Naive thymus-derived CD4-positive, alpha-beta T cell (primary cell): ENCODE results near the gene CHST13. TPM values are rescaled to one million over a fixed set of nuclear protein-coding genes. Genes with fewer than 3 reads are reported as not detected.

Experiments
- ATAC-seq: fragments of 150-1000 bp; cut with Tn5 transposase; 2 replicates; pipeline ENCODE4 v1.10.0; 2021; ENCODE audit warnings: mild to moderate bottlenecking, moderate library complexity
- CTCF ChIA-PET: fragments of 350-600 bp; sonication (Branson Sonifier 250); formaldehyde crosslinking; loops from one replicate; lab custom pipeline; 2021; ENCODE audit warnings: antibody characterized with exemption; lab: Charles Lee
- POLR2A ChIA-PET: fragments of 350-600 bp; sonication (Branson Sonifier 250); formaldehyde crosslinking; loops from one replicate; lab custom pipeline; 2021; ENCODE audit warnings: antibody characterized with exemption, inconsistent platforms; lab: Charles Lee
- DNase-seq, 9 donors: peaks; one replicate each; pipeline versions ENCODE4 v3.0.0 to v3.0.0-alpha.2; 2020 to 2022; ENCODE audit warnings: mixed read lengths in 1 of 9
- H3K27ac ChIP-seq: one replicate; pipeline ENCODE4 v1.7.0; 2013; ENCODE audit warnings: mild to moderate bottlenecking, low read depth, low read length, moderate library complexity
- H3K27me3 ChIP-seq, 2 donors: one replicate each; pipeline ENCODE4 v1.7.0; 2013; ENCODE audit warnings: low read length in 2 of 2, mild to moderate bottlenecking in 2 of 2, moderate library complexity in 2 of 2; ENCODE audit not compliant: control insufficient read depth in 2 of 2, insufficient read depth in 2 of 2
- H3K36me3 ChIP-seq, 3 experiments: 1 replicate in 2 of 3; 2 replicates in 1 of 3; pipeline ENCODE4 v1.7.0; 2013; ENCODE audit warnings: low read length in 3 of 3, mild to moderate bottlenecking in 3 of 3, moderate library complexity in 1 of 3; ENCODE audit not compliant: insufficient read depth in 3 of 3, control insufficient read depth in 2 of 3
- H3K4me1 ChIP-seq, 2 donors: one replicate each; pipeline ENCODE4 v1.7.0; 2013; ENCODE audit warnings: low read length in 2 of 2, mild to moderate bottlenecking in 2 of 2, moderate library complexity in 1 of 2; ENCODE audit not compliant: control insufficient read depth in 2 of 2, insufficient read depth in 2 of 2
- H3K4me3 ChIP-seq: 2 replicates; pipeline ENCODE4 v1.7.0; 2013; ENCODE audit warnings: mild to moderate bottlenecking, low read length
- H3K9me3 ChIP-seq, 3 experiments: 1 replicate in 2 of 3; 2 replicates in 1 of 3; pipeline ENCODE4 v1.7.0; 2013; ENCODE audit warnings: low read length in 3 of 3; ENCODE audit not compliant: control insufficient read depth in 2 of 3
- H3K27ac Mint-ChIP-seq, 9 donors: one replicate each; pipeline ENCODE4 v1.8.0; 2020 to 2022; ENCODE audit warnings: mixed read lengths in 9 of 9, mild to moderate bottlenecking in 8 of 9, moderate library complexity in 5 of 9, inconsistent platforms in 2 of 9
- H3K27me3 Mint-ChIP-seq, 5 donors: one replicate each; pipeline ENCODE4 v1.8.0; 2021 to 2022; ENCODE audit warnings: mixed read lengths in 5 of 5, mild to moderate bottlenecking in 1 of 5
- H3K36me3 Mint-ChIP-seq, 5 donors: one replicate each; pipeline ENCODE4 v1.8.0; 2020 to 2022; ENCODE audit warnings: mixed read lengths in 5 of 5, mild to moderate bottlenecking in 3 of 5, inconsistent platforms in 1 of 5
- H3K4me1 Mint-ChIP-seq, 7 donors: one replicate each; pipeline ENCODE4 v1.8.0; 2020 to 2022; ENCODE audit warnings: mixed read lengths in 7 of 7, mild to moderate bottlenecking in 3 of 7, inconsistent platforms in 1 of 7
- H3K4me3 Mint-ChIP-seq, 10 donors: one replicate each; pipeline ENCODE4 v1.8.0; 2020 to 2022; ENCODE audit warnings: mild to moderate bottlenecking in 10 of 10, mixed read lengths in 10 of 10, moderate library complexity in 6 of 10, inconsistent platforms in 2 of 10
- H3K9me3 Mint-ChIP-seq, 11 donors: one replicate each; pipeline ENCODE4 v1.8.0; 2020 to 2022; ENCODE audit warnings: mixed read lengths in 11 of 11, mild to moderate bottlenecking in 4 of 11, inconsistent platforms in 1 of 11, moderate library complexity in 1 of 11
- intact Hi-C, 2 donors: fragments of 100-400 bp; cut with micrococcal nuclease; formaldehyde crosslinking; loops; one replicate each; pipeline ENCODE4 v1.15.1; 2023
- polyA plus RNA-seq, 2 donors: library from polyadenylated mRNA; unstranded; fragments of 300-500 nt; fragmentation: Illumina TruSeq; gene quantifications; one replicate each; pipeline ENCODE4 v1.2.3, GENCODE V29; 2021
- total RNA-seq, 6 experiments: library from RNA in 5 of 6; stranded (reverse) in 5 of 6; gene quantifications; 1 replicate in 5 of 6; 2 replicates in 1 of 6; pipeline ENCODE4 v1.2.3 and lab custom pipeline; 2021 to 2026

CHST13 gene
- total and polyA plus RNA-seq, 7 experiments from 2014 or later: 0.21 to 3.8 (median 0.54) TPM; not detected in 3

DNA sequence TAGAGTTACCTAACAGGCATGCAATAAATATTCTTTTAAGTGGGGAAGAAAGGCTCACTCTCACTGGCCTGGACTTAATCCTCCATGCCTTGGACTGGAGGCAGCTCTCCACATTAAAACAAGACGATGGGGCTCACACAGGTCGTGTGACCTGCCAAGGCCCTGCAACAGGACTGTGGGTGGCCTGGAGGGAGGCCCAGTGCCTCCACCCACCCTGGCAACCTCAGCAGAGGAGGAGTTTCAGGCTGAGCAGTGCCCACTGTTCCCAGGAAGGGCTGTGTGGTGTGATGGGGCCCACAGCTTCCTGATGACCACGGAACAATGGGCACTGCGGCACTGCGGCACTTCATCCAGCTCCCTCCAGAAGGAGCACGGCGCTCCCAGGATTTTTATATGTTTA is 11.9 kb upstream of the CHST13 start:
- Histone ChIP-seq H3K27me3 (no peaks in the 10 kb centered on the region), H3K36me3 (no peaks in the 10 kb centered on the region), H3K4me1 (no peaks in the 10 kb centered on the region), H3K4me3 (no peak overlapping the region), H3K9me3 (no peaks in the 10 kb centered on the region), H3K27ac (no peak overlapping the region)
- Mint-ChIP-seq H3K4me1 (no peaks in the 10 kb centered on the region), H3K27me3 (no peaks in the 10 kb centered on the region), H3K27ac (no peak overlapping the region), H3K36me3 (no peaks in the 10 kb centered on the region), H3K9me3 (no peaks in the 10 kb centered on the region), H3K4me3 (no peak overlapping the region)
- POLR2A ChIA-PET: no interaction called here
- intact Hi-C loops: no loop called here
- DNase-seq: no peak
- CTCF ChIA-PET: no interaction called here
- no peak for ATAC-seq

DNA sequence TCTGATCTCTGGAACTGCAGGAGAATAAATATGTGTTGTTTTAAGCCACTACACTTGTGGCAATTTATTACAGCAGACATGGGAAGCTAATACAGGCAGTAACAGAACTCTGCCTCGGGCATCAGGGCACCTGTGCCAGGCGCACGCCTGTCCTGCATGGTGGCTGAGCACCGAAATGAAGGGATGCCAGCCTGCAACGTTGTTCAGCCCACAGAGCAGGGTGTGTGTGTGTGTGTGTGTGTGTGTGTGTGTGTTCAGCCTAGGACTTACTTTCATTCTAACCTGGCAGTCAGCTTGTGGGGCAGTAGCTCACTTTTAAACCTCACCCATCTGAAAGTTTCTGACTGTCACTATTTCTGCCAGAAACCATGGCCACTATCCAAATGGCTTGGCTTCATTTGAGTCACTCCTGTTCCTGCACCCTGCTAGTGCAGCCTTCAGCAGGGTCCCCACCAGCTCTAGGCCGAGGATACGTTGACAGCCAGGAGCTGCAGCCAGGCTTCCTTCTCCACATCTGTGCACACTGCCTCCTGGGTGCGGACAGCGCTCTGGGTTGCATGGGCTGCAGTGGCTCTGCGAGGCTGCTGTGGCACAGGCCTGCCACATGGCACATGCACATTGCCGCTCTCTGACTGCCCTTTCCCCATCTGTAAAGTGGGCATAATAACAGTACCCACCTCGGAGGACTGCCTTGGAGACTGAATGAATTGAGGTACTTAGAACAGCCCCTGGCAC is 10.9 kb upstream of the CHST13 start:
- Mint-ChIP-seq H3K4me1 (no peaks in the 10 kb centered on the region), H3K36me3 (no peaks in the 10 kb centered on the region), H3K4me3 (no peak overlapping the region), H3K27ac (no peak overlapping the region), H3K9me3 (no peaks in the 10 kb centered on the region), H3K27me3 (no peaks in the 10 kb centered on the region)
- H3K27ac ChIP-seq: no peak overlapping the region
- DNase-seq: no peak
- ATAC-seq: no peak
- POLR2A ChIA-PET: no interaction called here
- H3K27me3 ChIP-seq: no peaks in the 10 kb centered on the region
- H3K4me3 ChIP-seq: no peak overlapping the region
- H3K9me3 ChIP-seq: no peaks in the 10 kb centered on the region
- H3K4me1 ChIP-seq: no peaks in the 10 kb centered on the region
- intact Hi-C loops: no loop called here
- CTCF ChIA-PET: interaction anchor here (0.6 kb wide), 1 partner anchor 168 kb away, joined by 3 read pairs; no protein-coding TSS in a partner anchor
- no peaks in the 10 kb centered on the region for H3K36me3 ChIP-seq

DNA sequence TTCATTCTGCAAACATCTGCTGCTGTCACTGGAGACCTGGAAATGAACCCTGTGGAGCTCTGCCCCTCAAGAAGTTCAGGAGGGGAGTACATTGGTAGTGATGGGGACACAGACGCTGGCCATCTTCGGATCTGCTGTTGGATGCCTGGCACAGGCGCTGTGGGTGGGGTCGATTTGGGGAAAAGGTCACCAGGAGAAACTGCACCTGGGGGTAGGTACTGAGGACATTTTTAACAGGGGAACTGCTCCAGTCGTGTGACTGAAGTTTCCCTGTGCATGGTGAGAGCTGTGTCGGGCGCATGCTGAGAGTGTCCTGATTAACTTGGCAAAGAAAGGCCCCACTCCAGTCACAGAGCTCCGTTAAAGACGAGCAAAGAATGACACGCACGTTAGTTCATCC is 9.8 kb upstream of the CHST13 start:
- Mint-ChIP-seq H3K36me3 (no peaks in the 10 kb centered on the region), H3K27me3 (no peaks in the 10 kb centered on the region), H3K9me3 (no peaks in the 10 kb centered on the region), H3K4me3 (no peak overlapping the region), H3K27ac (peak overlapping the region in 1 of 9 donors; percentile 72), H3K4me1 (no peaks in the 10 kb centered on the region)
- intact Hi-C loops: no loop called here
- ChIA-PET POLR2A (no interaction called here), CTCF (interaction anchor here (0.6 to 1.3 kb wide), 2 partner anchors 9 to 169 kb away, joined by 3 read pairs; no protein-coding TSS in a partner anchor)
- no peaks in the 10 kb centered on the region for H3K36me3 ChIP-seq
- ATAC-seq (no peak), DNase-seq (no peak)
- no peaks in the 10 kb centered on the region for H3K27me3 ChIP-seq
- H3K9me3 ChIP-seq: no peaks in the 10 kb centered on the region
- H3K27ac ChIP-seq: no peak overlapping the region
- H3K4me3 ChIP-seq: no peak overlapping the region
- no peaks in the 10 kb centered on the region for H3K4me1 ChIP-seq

DNA sequence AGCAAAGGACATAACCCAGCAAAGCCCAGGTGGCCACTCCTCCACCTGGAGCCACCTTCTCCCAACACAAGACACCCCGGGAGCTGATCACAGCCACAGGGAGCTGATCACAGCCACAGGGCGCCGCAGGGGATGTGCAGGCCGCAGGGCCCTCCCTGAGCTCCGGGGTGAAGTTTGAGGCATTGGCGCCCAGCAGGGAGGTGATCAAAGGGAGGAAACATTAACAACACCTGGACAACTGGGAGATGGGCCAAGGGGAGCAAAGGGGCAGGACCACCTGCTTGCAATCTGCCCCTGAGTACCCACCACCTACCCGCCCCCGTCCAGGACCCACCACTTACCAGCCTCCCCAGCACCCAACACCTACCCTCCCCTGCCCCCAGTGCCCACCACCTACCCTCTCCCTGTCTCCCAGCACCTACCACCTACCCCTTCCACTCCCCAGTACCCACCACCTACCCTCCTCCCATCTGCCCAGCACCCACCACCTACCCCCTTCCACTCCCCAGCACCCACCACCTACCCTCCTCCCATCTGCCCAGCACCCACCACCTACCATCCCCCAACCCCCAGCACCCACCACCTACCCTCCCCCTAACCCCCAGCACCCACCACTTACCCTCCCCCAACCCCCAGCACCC is 8.8 kb upstream of the CHST13 start:
- H3K4me1 ChIP-seq: no peaks in the 10 kb centered on the region
- Mint-ChIP-seq H3K9me3 (no peaks in the 10 kb centered on the region), H3K27ac (no peak overlapping the region), H3K4me3 (no peak overlapping the region), H3K36me3 (no peaks in the 10 kb centered on the region), H3K4me1 (no peaks in the 10 kb centered on the region), H3K27me3 (no peaks in the 10 kb centered on the region)
- no peaks in the 10 kb centered on the region for H3K36me3 ChIP-seq
- ATAC-seq (peak; percentile 20), DNase-seq (no peak)
- H3K27ac ChIP-seq: no peak overlapping the region
- H3K9me3 ChIP-seq: no peaks in the 10 kb centered on the region
- intact Hi-C loops: no loop called here
- ChIA-PET CTCF (no interaction called here), POLR2A (no interaction called here)
- no peak overlapping the region for H3K4me3 ChIP-seq
- no peaks in the 10 kb centered on the region for H3K27me3 ChIP-seq

DNA sequence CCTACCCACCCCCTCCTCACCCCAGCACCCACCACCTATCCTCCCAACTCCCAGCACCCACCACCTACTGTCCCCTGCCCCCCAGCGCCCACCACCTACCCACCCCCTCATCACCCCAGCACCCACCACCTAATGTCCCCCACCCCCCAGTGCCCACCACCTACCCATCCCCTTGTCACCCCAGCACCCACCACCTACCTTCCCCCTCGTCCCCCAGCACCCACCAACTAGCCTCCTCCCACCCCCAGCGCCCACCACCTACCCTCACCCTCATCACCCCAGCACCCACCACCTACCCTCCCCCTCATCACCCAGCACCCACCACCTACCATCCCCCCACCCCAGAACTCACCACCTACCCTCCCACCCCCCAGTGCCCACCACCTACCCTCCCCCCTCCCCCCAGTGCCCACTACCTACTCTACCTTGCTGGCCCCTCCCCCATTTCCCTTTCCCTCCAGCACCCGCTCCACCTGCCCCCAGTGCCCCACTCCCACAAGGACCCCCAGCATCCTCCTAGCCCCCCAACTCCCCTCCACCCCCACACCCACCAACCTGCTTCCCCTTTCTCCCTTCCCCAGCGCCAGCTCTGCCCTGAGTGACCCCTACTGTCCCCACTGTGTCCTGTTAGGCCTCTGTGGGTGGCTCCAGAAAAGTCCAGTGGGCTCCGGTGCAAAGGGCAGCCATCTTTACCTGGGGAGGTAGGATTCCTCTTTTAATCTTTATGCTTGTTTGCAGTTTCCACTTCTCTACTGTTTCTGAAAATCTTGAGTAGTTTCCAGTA is 7.6 kb upstream of the CHST13 start:
- POLR2A ChIA-PET: no interaction called here
- no peaks in the 10 kb centered on the region for H3K27me3 Mint-ChIP-seq
- ATAC-seq (no peak), DNase-seq (no peak)
- H3K4me3 ChIP-seq: no peak overlapping the region
- H3K4me3 Mint-ChIP-seq: no peak overlapping the region
- H3K36me3 ChIP-seq: no peaks in the 10 kb centered on the region
- no peaks in the 10 kb centered on the region for H3K4me1 Mint-ChIP-seq
- no peaks in the 10 kb centered on the region for H3K4me1 ChIP-seq
- no peak overlapping the region for H3K27ac ChIP-seq
- no peaks in the 10 kb centered on the region for H3K27me3 ChIP-seq
- H3K27ac Mint-ChIP-seq: no peak overlapping the region
- no peaks in the 10 kb centered on the region for H3K36me3 Mint-ChIP-seq
- no peaks in the 10 kb centered on the region for H3K9me3 ChIP-seq
- intact Hi-C loops: no loop called here
- CTCF ChIA-PET: no interaction called here
- no peaks in the 10 kb centered on the region for H3K9me3 Mint-ChIP-seq

DNA sequence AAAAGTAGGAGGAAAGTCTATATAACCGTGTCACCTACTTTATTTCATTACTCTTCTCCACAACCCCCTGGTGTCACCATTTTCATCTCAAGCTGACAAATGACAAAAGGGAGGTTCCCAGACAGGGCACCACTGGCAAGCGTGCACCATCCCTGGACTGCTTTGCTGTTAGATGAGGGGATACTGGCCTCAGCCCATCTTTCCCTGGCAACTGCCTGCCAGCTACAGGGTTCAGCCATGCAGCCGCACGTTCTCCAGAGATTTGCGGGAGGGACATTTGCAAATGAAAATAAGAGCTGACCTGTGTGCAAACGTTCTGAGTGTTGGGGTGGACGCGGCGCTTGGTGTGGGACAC is 7.0 kb upstream of the CHST13 start:
- Mint-ChIP-seq H3K9me3 (no peaks in the 10 kb centered on the region), H3K27me3 (peaks cover 0 to under 1% (median 0%) of the 10 kb centered on the region in 5 donors), H3K36me3 (no peaks in the 10 kb centered on the region), H3K4me3 (no peak overlapping the region), H3K27ac (no peak overlapping the region), H3K4me1 (no peaks in the 10 kb centered on the region)
- intact Hi-C loops: no loop called here
- POLR2A ChIA-PET: no interaction called here
- H3K36me3 ChIP-seq: no peaks in the 10 kb centered on the region
- H3K4me3 ChIP-seq: no peak overlapping the region
- no peaks in the 10 kb centered on the region for H3K27me3 ChIP-seq
- no peak overlapping the region for H3K27ac ChIP-seq
- H3K9me3 ChIP-seq: no peaks in the 10 kb centered on the region
- CTCF ChIA-PET: no interaction called here
- no peak for DNase-seq
- H3K4me1 ChIP-seq: no peaks in the 10 kb centered on the region
- no peak for ATAC-seq
